OCI-LY3 (cell line): ENCODE measurements around the gene SRM.
A peak's percentile ranks its signal among the peaks of the same experiment; 100 is the strongest.
"Not testable (repeated sequence)": the region's sequence is repeated elsewhere in the genome, so short reads cannot be mapped to it uniquely, and the experiment has no call there.

Source experiments
- H2AFZ ChIP-seq: fragments of 200-600, 300-600 bp; shearing (Covaris generic); 2 replicates; pipeline ENCODE4 v1.6.0; 2014; ENCODE audit warnings: antibody characterized with exemption, low read depth, low read length
- H3K27ac ChIP-seq: fragments of 200-600, 300-600 bp; sonication (generic); 2 replicates; pipeline ENCODE4 v1.5.1; 2014; ENCODE audit warnings: mild to moderate bottlenecking, low read length, moderate library complexity, mixed read lengths
- H3K27me3 ChIP-seq: fragments of 200-600, 300-600 bp; sonication (generic); 2 replicates; pipeline ENCODE4 v1.6.1; 2014; ENCODE audit warnings: low read depth, low read length, mixed read lengths
- H3K36me3 ChIP-seq: fragments of 200-600, 300-600 bp; sonication (generic); replicated peaks from 2 replicates; pipeline ENCODE3; 2014; ENCODE audit warnings: low read depth, low read length, mixed read lengths
- H3K4me1 ChIP-seq: fragments of 300-600, 200-600 bp; sonication (generic); 2 replicates; pipeline ENCODE4 v1.6.1; 2014; ENCODE audit warnings: low read length, mixed read lengths
- H3K4me2 ChIP-seq: fragments of 200-600, 300-600 bp; sonication (generic); 2 replicates; pipeline ENCODE4 v1.6.1; 2014; ENCODE audit warnings: low read length, mixed read lengths
- H3K4me3 ChIP-seq: fragments of 300-600, 200-600 bp; sonication (generic); 2 replicates; pipeline ENCODE4 v1.5.1; 2014; ENCODE audit warnings: antibody characterized with exemption, mild to moderate bottlenecking, low read length, moderate library complexity
- H3K79me2 ChIP-seq: fragments of 300-600, 200-600 bp; shearing (Covaris generic); 2 replicates; pipeline ENCODE4 v1.6.1; 2014; ENCODE audit warnings: mild to moderate bottlenecking, low read length, mixed read lengths
- H3K9ac ChIP-seq: fragments of 300-600, 200-600 bp; shearing (Covaris generic); 2 replicates; pipeline ENCODE4 v1.6.0; 2014; ENCODE audit warnings: mild to moderate bottlenecking, low read length, moderate library complexity
- H3K9me3 ChIP-seq: fragments of 200-600, 300-600 bp; shearing (Covaris generic); 2 replicates; pipeline ENCODE4 v1.6.1; 2014; ENCODE audit warnings: low read length, mixed read lengths; ENCODE audit not compliant: insufficient read depth
- H4K20me1 ChIP-seq: fragments of 200-600, 300-600 bp; sonication (generic); 2 replicates; pipeline ENCODE4 v1.6.1; 2016; ENCODE audit warnings: low read length, mixed read lengths; ENCODE audit not compliant: insufficient read depth
- CTCF ChIP-seq: fragments of 200-600, 300-600 bp; sonication (generic); IDR thresholded peaks from 2 replicates; pipeline ENCODE4 v1.5.1; 2014; ENCODE audit warnings: antibody characterized with exemption, low read length, low read depth
- EZH2phosphoT487 ChIP-seq: fragments of 200-600 bp; shearing (Covaris generic); IDR thresholded peaks from 2 replicates; pipeline ENCODE4 v1.6.1; 2018; ENCODE audit warnings: antibody characterized with exemption, mixed run types, low read depth

The SRM gene

GRCh38 chr1:11039351-11040104 is 20.3 kb downstream of the SRM start:
- Histone ChIP-seq H3K4me3 (no peak overlapping the region), H3K9me3 (no peaks in the 10 kb centered on the region)

GRCh38 chr1:11037740-11038182 is 22.1 kb downstream of the SRM start:
- Histone ChIP-seq H3K4me3 (no peak overlapping the region), H3K36me3 (no peaks in the 10 kb centered on the region), H3K4me1 (peaks cover 4% of the 10 kb centered on the region; the same call in 1 of the 2 replicates), H4K20me1 (no peaks in the 10 kb centered on the region), H3K9me3 (no peaks in the 10 kb centered on the region), H3K9ac (no peak overlapping the region), H3K27me3 (no peaks in the 10 kb centered on the region), H2AFZ (no peak overlapping the region), H3K79me2 (no peaks in the 10 kb centered on the region), H3K27ac (no peak overlapping the region), H3K4me2 (peak overlapping the region; percentile 45)
- TF ChIP-seq EZH2phosphoT487, result no peak
- peak; percentile 89 for TF ChIP-seq CTCF

More at GRCh38 chr1:11039351-11040104, 20.3 kb downstream of the SRM start:
- Histone ChIP-seq H3K27ac (no peak overlapping the region), H3K36me3 (no peaks in the 10 kb centered on the region), H3K27me3 (no peaks in the 10 kb centered on the region), H3K4me2 (no peak overlapping the region), H3K4me1 (peaks cover 4% of the 10 kb centered on the region; the same call in 1 of the 2 replicates), H4K20me1 (no peaks in the 10 kb centered on the region), H3K9ac (no peak overlapping the region), H2AFZ (no peak overlapping the region), H3K79me2 (no peaks in the 10 kb centered on the region)
- TF ChIP-seq EZH2phosphoT487 (no peak), CTCF (no peak)

- not testable (repeated sequence) for H3K4me1 ChIP-seq, H3K4me3 ChIP-seq, H3K27me3 ChIP-seq, H4K20me1 ChIP-seq, H3K36me3 ChIP-seq, H2AFZ ChIP-seq, H3K79me2 ChIP-seq, H3K9me3 ChIP-seq, H3K9ac ChIP-seq, H3K27ac ChIP-seq
- peak overlapping the region; percentile 38; the same call in 1 of the 2 replicates for H3K4me2 ChIP-seq
Observed at GRCh38 chr1:11037019-11037739, 22.6 kb downstream of the SRM start.

GRCh38 chr1:11031624-11032262 is 28.1 kb downstream of the SRM start:
- H3K4me2 ChIP-seq, result no peak overlapping the region
- no peaks in the 10 kb centered on the region for H4K20me1 ChIP-seq
- no peak overlapping the region for H3K9ac ChIP-seq
- H3K27me3 ChIP-seq, result no peaks in the 10 kb centered on the region
- no peak overlapping the region for H3K4me3 ChIP-seq
- H3K9me3 ChIP-seq, result no peaks in the 10 kb centered on the region
- H3K4me1 ChIP-seq, result no peaks in the 10 kb centered on the region
- TF ChIP-seq EZH2phosphoT487 (no peak), CTCF (no peak)
- no peaks in the 10 kb centered on the region for H3K79me2 ChIP-seq
- no peak overlapping the region for H2AFZ ChIP-seq
- no peak overlapping the region for H3K27ac ChIP-seq
- peaks cover 2% of the 10 kb centered on the region for H3K36me3 ChIP-seq
